ENCODE data around the gene ANAPC2. TPM values are rescaled to one million over a fixed set of nuclear protein-coding genes. Genes with fewer than 3 reads are reported as not detected.
A peak's percentile ranks its signal among the peaks of the same experiment; 100 is the strongest.

Gene ANAPC2
- total RNA-seq, 1 donor = 32.9 TPM

DNA sequence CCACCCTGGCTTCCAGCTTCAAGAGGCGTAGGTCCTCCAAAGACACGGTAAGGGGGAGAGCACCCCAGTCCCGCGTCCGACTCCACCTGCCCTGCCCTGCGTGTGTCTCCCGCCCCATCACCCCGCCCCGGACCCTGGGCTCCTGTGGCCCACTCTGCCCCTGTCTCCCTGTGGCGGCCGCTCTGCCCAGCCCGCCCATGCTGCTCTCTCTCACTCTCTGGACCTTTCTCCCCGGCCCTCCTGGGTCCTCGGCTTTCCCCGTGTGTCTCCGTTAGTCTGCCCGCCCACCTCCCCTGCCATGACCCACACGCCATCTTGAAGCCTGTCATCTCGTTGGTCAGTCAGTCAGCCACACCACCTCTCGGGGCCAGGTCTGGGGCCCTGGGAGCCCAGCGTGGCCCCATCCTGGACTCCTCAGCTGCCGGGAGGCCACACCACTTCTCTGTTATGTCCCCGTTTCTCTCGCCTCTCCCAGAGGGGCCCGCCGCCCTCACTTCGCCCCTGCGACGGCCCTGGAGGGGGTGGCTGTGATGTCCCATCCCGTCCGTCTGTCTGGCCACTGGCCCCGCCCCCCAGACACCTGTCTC is 23.0 kb downstream of the ANAPC2 start:
- no peaks in the 10 kb centered on the region for H4K20me1 ChIP-seq (ENCODE audit: insufficient read depth, low read length)
- peaks cover 68% of the 10 kb centered on the region for H3K27me3 ChIP-seq (ENCODE audit: insufficient read depth, low read length)
- H3K9me3 ChIP-seq (ENCODE audit: low read depth, low read length) = no peaks in the 10 kb centered on the region
- TF ChIP-seq, protein P1, sequence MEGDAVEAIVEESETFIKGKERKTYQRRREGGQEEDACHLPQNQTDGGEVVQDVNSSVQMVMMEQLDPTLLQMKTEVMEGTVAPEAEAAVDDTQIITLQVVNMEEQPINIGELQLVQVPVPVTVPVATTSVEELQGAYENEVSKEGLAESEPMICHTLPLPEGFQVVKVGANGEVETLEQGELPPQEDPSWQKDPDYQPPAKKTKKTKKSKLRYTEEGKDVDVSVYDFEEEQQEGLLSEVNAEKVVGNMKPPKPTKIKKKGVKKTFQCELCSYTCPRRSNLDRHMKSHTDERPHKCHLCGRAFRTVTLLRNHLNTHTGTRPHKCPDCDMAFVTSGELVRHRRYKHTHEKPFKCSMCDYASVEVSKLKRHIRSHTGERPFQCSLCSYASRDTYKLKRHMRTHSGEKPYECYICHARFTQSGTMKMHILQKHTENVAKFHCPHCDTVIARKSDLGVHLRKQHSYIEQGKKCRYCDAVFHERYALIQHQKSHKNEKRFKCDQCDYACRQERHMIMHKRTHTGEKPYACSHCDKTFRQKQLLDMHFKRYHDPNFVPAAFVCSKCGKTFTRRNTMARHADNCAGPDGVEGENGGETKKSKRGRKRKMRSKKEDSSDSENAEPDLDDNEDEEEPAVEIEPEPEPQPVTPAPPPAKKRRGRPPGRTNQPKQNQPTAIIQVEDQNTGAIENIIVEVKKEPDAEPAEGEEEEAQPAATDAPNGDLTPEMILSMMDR (IDR thresholded peaks at IDR 0.05; ENCODE audit: extremely low read depth, low read depth, low read length) = no peak
- no peak overlapping the region for H3K27ac ChIP-seq (ENCODE audit: low read depth, low read length)
- no peak overlapping the region for H2AFZ ChIP-seq (ENCODE audit: low read length)
- DNase-seq (ENCODE audit: insufficient read length, low spot score, missing footprints) = peak; percentile 91
- H3K4me3 ChIP-seq (ENCODE audit: insufficient read depth, low read length) = no peak overlapping the region
- no peaks in the 10 kb centered on the region for H3K36me3 ChIP-seq (ENCODE audit: insufficient read depth, low read length)
- H3K4me1 ChIP-seq (ENCODE audit: insufficient read depth, low read length) = no peaks in the 10 kb centered on the region
- H3K79me2 ChIP-seq (ENCODE audit: insufficient read depth, low read length) = no peaks in the 10 kb centered on the region
- no peak overlapping the region for H3K4me2 ChIP-seq (ENCODE audit: insufficient read depth, low read length)

DNA sequence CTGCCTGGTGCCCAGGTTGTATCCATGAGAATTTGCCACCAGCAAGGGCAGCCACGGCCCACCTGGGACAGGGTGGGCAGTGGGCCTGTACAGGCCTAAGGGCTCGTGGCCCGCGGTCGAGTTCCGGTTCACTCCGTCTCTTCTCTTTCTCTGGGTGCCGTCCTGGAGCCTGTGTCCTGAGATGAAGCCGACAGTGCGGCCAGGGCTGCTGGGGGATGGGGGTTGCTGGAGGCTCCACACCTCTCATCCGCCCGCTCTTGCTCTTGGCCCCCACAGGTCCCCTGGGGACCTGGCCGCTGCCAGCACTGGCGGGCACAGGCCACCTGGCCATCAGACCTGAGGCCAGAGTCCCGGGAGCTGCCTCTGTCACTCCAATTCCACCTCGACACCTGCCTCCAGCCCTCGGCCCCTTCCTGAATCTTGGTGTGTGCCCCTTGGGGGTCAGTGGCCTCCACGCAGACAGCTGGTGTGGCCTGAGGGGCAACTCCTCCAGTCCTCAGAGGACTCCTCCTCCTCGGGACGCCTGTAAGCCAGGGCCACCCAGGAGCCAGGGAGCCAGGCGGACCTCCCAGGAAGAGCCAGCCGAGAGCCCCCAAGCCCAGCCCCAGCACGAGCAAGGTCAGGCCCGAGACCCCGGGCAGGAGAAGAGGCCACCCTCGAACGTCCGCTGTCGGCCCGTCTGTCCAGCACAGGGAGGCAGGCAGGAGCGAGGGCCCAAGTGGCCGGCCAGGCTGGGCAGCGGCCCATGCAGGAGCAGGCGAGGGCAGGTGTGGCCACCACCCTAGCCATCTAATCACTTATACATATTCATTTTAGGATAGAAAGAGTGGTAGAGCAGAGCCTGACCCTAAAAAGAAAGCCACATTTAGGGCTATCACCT is 23.8 kb downstream of the ANAPC2 start:
- TF ChIP-seq, protein P1 (IDR thresholded peaks at IDR 0.05; ENCODE audit: extremely low read depth, low read depth, low read length) = no peak
- Histone ChIP-seq H3K79me2 (ENCODE audit: insufficient read depth, low read length) (no peaks in the 10 kb centered on the region), H3K36me3 (ENCODE audit: insufficient read depth, low read length) (no peaks in the 10 kb centered on the region), H3K4me1 (ENCODE audit: insufficient read depth, low read length) (no peaks in the 10 kb centered on the region), H3K27me3 (ENCODE audit: insufficient read depth, low read length) (peaks cover 66% of the 10 kb centered on the region), H2AFZ (ENCODE audit: low read length) (no peak overlapping the region), H3K9me3 (ENCODE audit: low read depth, low read length) (no peaks in the 10 kb centered on the region), H4K20me1 (ENCODE audit: insufficient read depth, low read length) (no peaks in the 10 kb centered on the region), H3K4me3 (ENCODE audit: insufficient read depth, low read length) (no peak overlapping the region), H3K27ac (ENCODE audit: low read depth, low read length) (no peak overlapping the region), H3K4me2 (ENCODE audit: insufficient read depth, low read length) (no peak overlapping the region)
- peak; percentile 89 for DNase-seq (ENCODE audit: insufficient read length, low spot score, missing footprints)

DNA sequence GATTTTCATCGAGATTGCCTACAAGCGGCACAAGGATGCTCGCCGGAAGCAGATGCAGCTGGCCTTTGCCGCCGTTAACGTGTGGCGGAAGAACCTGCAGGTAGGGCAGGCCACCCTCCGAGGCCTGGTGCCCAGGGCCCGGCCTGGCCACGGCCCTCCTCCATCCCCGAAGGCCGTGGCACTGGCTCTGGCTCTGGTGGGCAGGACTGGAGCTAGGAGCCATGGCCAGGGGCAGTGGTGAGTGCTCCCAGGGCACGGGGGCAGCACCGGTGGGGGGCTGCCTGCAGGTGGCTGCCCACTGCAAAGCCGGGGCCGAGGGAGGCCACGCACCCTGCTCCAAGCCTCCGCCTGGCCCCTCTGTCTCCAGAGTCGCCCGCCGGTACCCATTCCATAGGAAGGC is 24.6 kb downstream of the ANAPC2 start:
- TF ChIP-seq, protein P1 (IDR thresholded peaks at IDR 0.05; ENCODE audit: extremely low read depth, low read depth, low read length) = no peak
- Histone ChIP-seq H3K79me2 (ENCODE audit: insufficient read depth, low read length) (no peaks in the 10 kb centered on the region), H2AFZ (ENCODE audit: low read length) (no peak overlapping the region), H3K4me3 (ENCODE audit: insufficient read depth, low read length) (no peak overlapping the region), H3K4me2 (ENCODE audit: insufficient read depth, low read length) (no peak overlapping the region), H3K9me3 (ENCODE audit: low read depth, low read length) (no peaks in the 10 kb centered on the region), H3K27ac (ENCODE audit: low read depth, low read length) (no peak overlapping the region), H3K4me1 (ENCODE audit: insufficient read depth, low read length) (no peaks in the 10 kb centered on the region), H4K20me1 (ENCODE audit: insufficient read depth, low read length) (no peaks in the 10 kb centered on the region), H3K36me3 (ENCODE audit: insufficient read depth, low read length) (no peaks in the 10 kb centered on the region), H3K27me3 (ENCODE audit: insufficient read depth, low read length) (peaks cover 65% of the 10 kb centered on the region)
- peak; percentile 91 for DNase-seq (ENCODE audit: insufficient read length, low spot score, missing footprints)

DNA sequence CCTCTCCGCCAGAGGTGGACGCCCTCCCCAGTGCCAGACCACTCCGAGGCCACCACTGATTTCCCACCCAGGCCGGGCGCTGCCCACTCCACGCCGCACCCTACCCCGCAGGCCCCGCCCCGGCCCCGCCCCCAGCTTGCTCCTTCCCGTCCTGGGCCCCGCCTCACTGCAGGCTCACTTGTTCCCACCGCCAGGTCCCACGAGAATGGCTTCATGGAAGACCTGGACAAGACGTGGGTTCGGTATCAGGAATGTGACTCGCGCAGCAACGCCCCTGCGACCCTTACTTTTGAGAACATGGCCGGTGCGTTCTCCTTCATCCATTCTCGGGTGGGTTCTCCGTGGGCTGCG is 25.0 kb downstream of the ANAPC2 start:
- Histone ChIP-seq H3K27me3 (ENCODE audit: insufficient read depth, low read length) (peaks cover 70% of the 10 kb centered on the region), H3K4me3 (ENCODE audit: insufficient read depth, low read length) (no peak overlapping the region), H3K4me1 (ENCODE audit: insufficient read depth, low read length) (no peaks in the 10 kb centered on the region), H2AFZ (ENCODE audit: low read length) (no peak overlapping the region), H3K4me2 (ENCODE audit: insufficient read depth, low read length) (peak overlapping the region; percentile 28), H3K79me2 (ENCODE audit: insufficient read depth, low read length) (no peaks in the 10 kb centered on the region), H4K20me1 (ENCODE audit: insufficient read depth, low read length) (no peaks in the 10 kb centered on the region), H3K27ac (ENCODE audit: low read depth, low read length) (no peak overlapping the region), H3K36me3 (ENCODE audit: insufficient read depth, low read length) (no peaks in the 10 kb centered on the region), H3K9me3 (ENCODE audit: low read depth, low read length) (no peaks in the 10 kb centered on the region)
- TF ChIP-seq, protein P1 (IDR thresholded peaks at IDR 0.05; ENCODE audit: extremely low read depth, low read depth, low read length) = no peak
- peak; percentile 92 for DNase-seq (ENCODE audit: insufficient read length, low spot score, missing footprints)

Data from osteoblast (primary cell).